K562 (cell line): ENCODE measurements around the gene CCT7. TPM values are rescaled to one million over a fixed set of nuclear protein-coding genes. Genes with fewer than 3 reads are reported as not detected.

Experiments
- ATAC-seq: fragments of 200-7000 bp; cut with Tn5 transposase; 3 replicates; pipeline ENCODE4 v1.9.1; 2020; ENCODE audit warnings: moderate library complexity
- BruUV-seq: library from RNA; stranded (reverse); fragments of 400-500 nt; replicated peaks from 2 replicates; lab custom pipeline; 2021; lab: Mats Ljungman, UMichigan
- CTCF ChIA-PET: fragments of 300-600 bp; formaldehyde crosslinking; extraction: SDS; loops from one replicate; lab custom pipeline; 2021; ENCODE audit warnings: low intra/inter-chr PET ratio; lab: Yijun Ruan, JAX
- POLR2A ChIA-PET: fragments of 300-600, 350-650 bp; sonication (Branson Sonifier 250); formaldehyde crosslinking; extraction: SDS; loops from one replicate; lab custom pipeline; 2021; ENCODE audit warnings: antibody characterized with exemption, inconsistent platforms; lab: Yijun Ruan, JAX
- DNase-seq, 4 experiments: peaks; one replicate each; pipeline versions ENCODE4 v3.0.0 to v3.0.0-alpha.2; 2011 to 2018; ENCODE audit warnings: low spot score in 3 of 4, mixed read lengths in 3 of 4; ENCODE audit errors: extremely low read depth in 1 of 4
- FAIRE-seq: peaks from 2 replicates; lab custom pipeline; 2011; peaks lifted over from hg19 to GRCh38; lab: Jason Lieb, UNC
- H2AFZ ChIP-seq: 2 replicates; pipeline ENCODE4 v1.6.0; 2011; ENCODE audit warnings: low read depth, low read length, control low read depth, inconsistent platforms
- H3K27ac ChIP-seq: fragments of 200-600 bp; 3 replicates; pipeline ENCODE4 v1.8.0; 2011; ENCODE audit warnings: low read depth, mild to moderate bottlenecking, control low read depth, inconsistent platforms, low read length, moderate library complexity, mixed read lengths; ENCODE audit errors: extremely low read depth
- H3K27me3 ChIP-seq, 2 experiments: fragments of 300-600 bp in 1 of 2; 2 replicates in 1 of 2; 3 replicates in 1 of 2; pipeline versions ENCODE4 v1.6.0 to v1.8.0; 2011; ENCODE audit warnings: inconsistent platforms in 2 of 2, low read length in 2 of 2, mild to moderate bottlenecking in 1 of 2, mixed read lengths in 1 of 2, moderate library complexity in 1 of 2; ENCODE audit not compliant: control insufficient read depth in 2 of 2, insufficient read depth in 2 of 2
- H3K36me3 ChIP-seq: fragments of 300-600 bp; 3 replicates; pipeline ENCODE4 v1.8.0; 2011; ENCODE audit warnings: mild to moderate bottlenecking, low read length, inconsistent platforms; ENCODE audit not compliant: control insufficient read depth, insufficient read depth
- H3K4me1 ChIP-seq, 2 experiments: fragments of 200-600 bp in 1 of 2; replicated peaks in 1 of 2; 2 replicates in 1 of 2; 3 replicates in 1 of 2; pipeline versions ENCODE4 v1.5.1 to v1.8.0; 2011; ENCODE audit warnings: inconsistent platforms in 2 of 2, low read length in 2 of 2, mild to moderate bottlenecking in 1 of 2, mixed read lengths in 1 of 2, moderate library complexity in 1 of 2; ENCODE audit not compliant: control insufficient read depth in 2 of 2, insufficient read depth in 2 of 2
- H3K4me2 ChIP-seq: 2 replicates; pipeline ENCODE4 v1.6.1; 2011; ENCODE audit warnings: low read length, control low read depth, inconsistent platforms, mixed read lengths; ENCODE audit not compliant: insufficient read depth
- H3K4me3 ChIP-seq: fragments of 200-600 bp; sonication (generic), shearing (Covaris generic); 2 replicates; pipeline ENCODE4 v1.5.1; 2016; ENCODE audit warnings: control low read depth, inconsistent platforms
- H3K79me2 ChIP-seq: fragments of 200-600 bp; 3 replicates; pipeline ENCODE4 v1.8.0; 2011; ENCODE audit warnings: low read length, inconsistent platforms; ENCODE audit not compliant: control insufficient read depth, insufficient read depth
- H3K9ac ChIP-seq, 2 experiments: 2 replicates each; pipeline versions ENCODE4 v1.6.0 to v1.6.1; 2011; ENCODE audit warnings: low read depth in 2 of 2, low read length in 2 of 2, control low read depth in 1 of 2, inconsistent platforms in 1 of 2, mild to moderate bottlenecking in 1 of 2, mixed read lengths in 1 of 2; ENCODE audit not compliant: insufficient read depth in 1 of 2
- H3K9me1 ChIP-seq: one replicate; pipeline ENCODE4 v1.6.0; 2011; ENCODE audit warnings: inconsistent platforms, mild to moderate bottlenecking, low read length, moderate library complexity; ENCODE audit not compliant: control insufficient read depth, insufficient read depth
- H3K9me3 ChIP-seq: replicated peaks from 2 replicates; pipeline ENCODE4 v1.5.1; 2011; ENCODE audit warnings: low read depth, low read length, inconsistent platforms; ENCODE audit not compliant: control insufficient read depth, insufficient read depth
- H4K20me1 ChIP-seq: replicated peaks from 2 replicates; pipeline ENCODE4 v1.6.1; 2011; ENCODE audit warnings: low read length, inconsistent platforms, mixed read lengths; ENCODE audit not compliant: control insufficient read depth, insufficient read depth
- CBX3 ChIP-seq, 2 experiments: IDR thresholded peaks; 1 replicate in 1 of 2; 2 replicates in 1 of 2; pipeline ENCODE4 v1.6.1; 2012; ENCODE audit warnings: inconsistent platforms in 2 of 2, low read length in 2 of 2, borderline replicate concordance in 1 of 2, control low read depth in 1 of 2
- HES1 ChIP-seq: fragments of 450-650 bp; IDR thresholded peaks from 2 replicates; pipeline ENCODE4 v1.6.1; 2016; ENCODE audit warnings: low read depth, mild to moderate bottlenecking, moderate library complexity
- KAT7 ChIP-seq: sonication (generic); formaldehyde crosslinking; IDR thresholded peaks from 2 replicates; pipeline ENCODE4 v1.8.0; 2022; ENCODE audit warnings: missing genetic modification reagents, mild to moderate bottlenecking, borderline replicate concordance
- KLF13 ChIP-seq: fragments of 450-650 bp; IDR thresholded peaks from 2 replicates; pipeline ENCODE4 v1.6.1; 2016; ENCODE audit warnings: missing genetic modification characterization, low read depth, mild to moderate bottlenecking, missing compliant biosample characterization, moderate library complexity, borderline replicate concordance
- MEIS2 ChIP-seq: fragments of 450-650 bp; IDR thresholded peaks from 2 replicates; pipeline ENCODE4 v1.6.1; 2014; ENCODE audit warnings: mild to moderate bottlenecking; ENCODE audit not compliant: partially characterized antibody
- MTA3 ChIP-seq: fragments of 450-650 bp; formaldehyde crosslinking; IDR thresholded peaks from 2 replicates; pipeline ENCODE4 v1.6.1; 2017; ENCODE audit warnings: mild to moderate bottlenecking, borderline replicate concordance
- NFIC ChIP-seq: fragments of 450-650 bp; IDR thresholded peaks from 2 replicates; pipeline ENCODE4 v1.6.1; 2017; ENCODE audit warnings: mild to moderate bottlenecking, inconsistent platforms
- POLR2H ChIP-seq: IDR thresholded peaks from 2 replicates; pipeline ENCODE4 v1.6.1; 2016; ENCODE audit warnings: missing genetic modification characterization, low read depth, mild to moderate bottlenecking, control low read depth, missing compliant biosample characterization, moderate library complexity
- RB1 ChIP-seq: fragments of 450-650 bp; IDR thresholded peaks from 2 replicates; pipeline ENCODE4 v1.6.1; 2017; ENCODE audit warnings: low read depth, mild to moderate bottlenecking
- SREBF2 ChIP-seq: sonication (generic); formaldehyde crosslinking; IDR thresholded peaks from 2 replicates; pipeline ENCODE4 v1.4.0; 2020; ENCODE audit warnings: mild to moderate bottlenecking, missing genetic modification reagents
- TAF7 ChIP-seq: fragments of 450-650 bp; IDR thresholded peaks from 2 replicates; pipeline ENCODE4 v1.6.1; 2016; ENCODE audit warnings: missing genetic modification characterization, missing compliant biosample characterization
- XRCC3 ChIP-seq: fragments of 450-650 bp; IDR thresholded peaks from 2 replicates; pipeline ENCODE4 v1.6.1; 2017; ENCODE audit warnings: mild to moderate bottlenecking, moderate library complexity
- ZBTB12 ChIP-seq: fragments of 250-450 bp; sonication (Bioruptor Pico); IDR thresholded peaks from 2 replicates; pipeline ENCODE4 v1.4.0; 2020
- ZNF239 ChIP-seq: fragments of 250-450 bp; sonication (Bioruptor Pico); IDR thresholded peaks from 2 replicates; pipeline ENCODE4 v1.4.0; 2020; ENCODE audit warnings: mild to moderate bottlenecking
- ZNF24 ChIP-seq: fragments of 450-650 bp; IDR thresholded peaks from 2 replicates; pipeline ENCODE4 v1.6.1; 2016
- WGBS: fragments of 100-300 bp; shearing (Covaris generic); methylation state at CpG from one replicate; pipeline ENCODE4 v1.1.6; 2016; ENCODE audit warnings: low coverage, mixed read lengths; ENCODE audit not compliant: insufficient coverage; ENCODE audit errors: missing lambda C conversion rate; 5-methylcytosine and 5-hydroxymethylcytosine counted together
- in situ Hi-C: fragments of 300-500 bp; cut with MboI; formaldehyde crosslinking; loops from 4 replicates; pipeline ENCODE4 v1.15.0; 2018; ENCODE audit warnings: inconsistent platforms, mixed read lengths
- intact Hi-C: fragments of 100-400 bp; cut with micrococcal nuclease; formaldehyde crosslinking; loops from 2 replicates; pipeline ENCODE4 v1.14.2; 2022
- polyA plus RNA-seq, 8 experiments: library from polyadenylated mRNA; depleted of rRNA in 4 of 8; stranded (reverse) in 5 of 8; unstranded in 3 of 8; fragments of >200 nt; fragmentation: Nextera tagmentation in 2 of 8; fragmentation: Illumina TruSeq in 1 of 8; extraction: Ambion mirVana in 2 of 8; extraction: Trizol in 1 of 8; gene quantifications; 2 replicates each; pipeline versions ENCODE4 v1.2.1 to v1.2.3, GENCODE V29; 2011 to 2014; ENCODE audit warnings: inconsistent platforms in 1 of 8, missing spikeins in 1 of 8
- total RNA-seq, 7 experiments: library from RNA; depleted of rRNA in 6 of 7; stranded (reverse); fragments of >200 nt in 6 of 7; fragmentation: Illumina TruSeq in 2 of 7; extraction: Trizol in 2 of 7; gene quantifications; 2 replicates each; pipeline versions ENCODE4 v1.2.1 to v1.2.3, GENCODE V29; 2011 to 2021; ENCODE audit warnings: low replicate concordance in 1 of 7

CCT7 gene
- total and polyA plus RNA-seq, 9 of the 15 experiments (the other 6 are each of a cell fraction or from before 2014, with no cell fraction given) = 326 to 856 (median 638) TPM

- Histone ChIP-seq H3K36me3 (no peaks in the 10 kb centered on the region), H3K9me3 (no peaks in the 10 kb centered on the region; the same call in 1 of the 2 replicates), H4K20me1 (no peaks in the 10 kb centered on the region), H3K4me2 (no peak overlapping the region), H3K9ac (no peak overlapping the region), H3K4me3 (no peak overlapping the region), H3K4me1 (peaks cover 9 to 14% of the 10 kb centered on the region in 2 experiments; a peak in 4 of 5 replicates), H3K27ac (no peak overlapping the region), H3K79me2 (no peaks in the 10 kb centered on the region), H3K27me3 (peaks cover 2 to 26% of the 10 kb centered on the region in 2 experiments; a peak in 2 of 5 replicates), H3K9me1 (no peaks in the 10 kb centered on the region), H2AFZ (no peak overlapping the region)
- FAIRE-seq (no peak), ATAC-seq (no peak), DNase-seq (no peak)
- in situ Hi-C loops = no loop called here
- intact Hi-C loops = no loop called here
- ChIA-PET POLR2A (interaction anchor here (0.6 kb wide), 1 partner anchor 481 kb away, joined by 4 read pairs; no protein-coding TSS in a partner anchor), CTCF (no interaction called here)
- no TSS peak for BruUV-seq
- 30% methylated on average over 6 of the region's 6 CpGs for WGBS
- TF ChIP-seq TAF7 (no peak), NFIC (no peak), ZNF239 (CRISPR knock-in tag) (no peak), SREBF2 (CRISPR knock-in tag) (no peak), RB1 (no peak), POLR2H (no peak), ZNF24 (no peak), MEIS2 (no peak), KLF13 (tag) (no peak), HES1 (no peak), CBX3 (IDR thresholded peaks at IDR 0.05; ENCODE audit: borderline replicate concordance in 1 of 2, low read length in 2 of 2) (no peak), KAT7 (CRISPR knock-in tag) (no peak), XRCC3 (no peak), ZBTB12 (CRISPR knock-in tag) (no peak), MTA3 (no peak)
Observed at GRCh38 chr2:73205611-73206010, 28.5 kb upstream of the CCT7 start.
